Testis (tissue), 3 donors: ENCODE measurements around the gene SPINK4. TPM values are rescaled to one million over a fixed set of nuclear protein-coding genes. Genes with fewer than 3 reads are reported as not detected.

Experiments
- DNase-seq: peaks from one replicate; pipeline ENCODE4 v3.0.0-alpha.2; 2019
- H3K27ac ChIP-seq, 2 donors: fragments of 200-600 bp; sonication (generic); one replicate each; pipeline ENCODE4 v1.5.1; 2019
- H3K27me3 ChIP-seq: fragments of 200-600 bp; sonication (generic); one replicate; pipeline ENCODE4 v1.5.1; 2019
- H3K36me3 ChIP-seq: fragments of 200-600 bp; sonication (generic); one replicate; pipeline ENCODE4 v1.5.1; 2017; ENCODE audit warnings: low read depth; ENCODE audit errors: missing control alignments
- H3K4me1 ChIP-seq: fragments of 200-600 bp; sonication (generic); one replicate; pipeline ENCODE4 v1.5.1; 2019
- H3K4me3 ChIP-seq, 2 donors: fragments of 200-600 bp; sonication (generic); one replicate each; pipeline ENCODE4 v1.5.1; 2017 to 2019
- H3K9me3 ChIP-seq: fragments of 200-600 bp; sonication (generic); one replicate; pipeline ENCODE4 v1.5.1; 2017
- POLR2A ChIP-seq: fragments of 450-650 bp; IDR thresholded peaks from one replicate; pipeline ENCODE4 v1.6.1; 2017; ENCODE audit warnings: antibody characterized with exemption, mild to moderate bottlenecking, moderate library complexity
- WGBS, 2 donors: methylation state at CpG; one replicate each; pipeline ENCODE4 v1.1.5; 2018; 5-methylcytosine and 5-hydroxymethylcytosine counted together
- intact Hi-C: fragments of 100-400 bp; cut with DNase I; formaldehyde crosslinking; loops from one replicate; pipeline ENCODE4 v1.15.1; 2023; ENCODE audit warnings: low total_unique reads
- polyA plus RNA-seq: library from polyadenylated mRNA; stranded (reverse); fragments of 350-450 nt; fragmentation: Illumina TruSeq; extraction: RNeasy Lipid Tissue Mini Kit (QIAGEN cat#74804); gene quantifications from one replicate; pipeline ENCODE4 v1.2.3, GENCODE V29; 2014; ENCODE audit warnings: low read depth, low replicate concordance; ENCODE audit not compliant: insufficient read depth
- total RNA-seq, 2 donors: library from RNA; depleted of rRNA; stranded (reverse); fragments of >200 nt; gene quantifications; one replicate each; pipeline ENCODE4 v1.2.3, GENCODE V29; 2016
- TF ChIP-seq, protein P1 (sequence below), 3 experiments: fragments of 450-650 bp in 2 of 3; fragments of 200-600 bp in 1 of 3; sonication (generic) in 1 of 3; IDR thresholded peaks; one replicate each; pipeline ENCODE4 v1.5.1; 2016 to 2019; ENCODE audit warnings: antibody characterized with exemption in 3 of 3, mild to moderate bottlenecking in 2 of 3, moderate library complexity in 1 of 3

Gene SPINK4
- total and polyA plus RNA-seq, 3 donors from 2014 or later, result not detected

DNA sequence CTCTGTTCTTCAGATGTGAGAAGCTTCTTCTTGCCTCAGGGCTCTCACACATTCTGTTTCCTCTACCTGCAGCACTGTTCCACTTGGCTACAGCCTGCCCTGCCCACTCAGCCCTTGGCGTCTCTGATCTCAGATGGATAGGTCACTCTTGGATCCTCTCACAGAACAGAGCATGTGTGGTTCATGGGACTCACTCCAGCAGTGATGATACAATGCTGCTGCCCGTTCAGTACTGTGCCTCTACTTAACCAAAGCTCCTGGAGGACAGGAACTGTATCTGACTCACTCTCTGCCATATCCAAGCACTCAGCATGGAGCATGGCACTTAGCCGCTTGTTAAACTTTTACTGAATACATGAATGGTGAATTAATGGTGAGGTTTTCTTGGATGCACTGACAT, 3.4 kb upstream of the SPINK4 start:
- no peak for DNase-seq
- 81 to 82% methylated on average over 3 of the region's 3 CpGs for WGBS, 2 donors
- no peak overlapping the region for H3K4me3 ChIP-seq
- no peaks in the 10 kb centered on the region for H3K9me3 ChIP-seq
- TF ChIP-seq, protein P1, sequence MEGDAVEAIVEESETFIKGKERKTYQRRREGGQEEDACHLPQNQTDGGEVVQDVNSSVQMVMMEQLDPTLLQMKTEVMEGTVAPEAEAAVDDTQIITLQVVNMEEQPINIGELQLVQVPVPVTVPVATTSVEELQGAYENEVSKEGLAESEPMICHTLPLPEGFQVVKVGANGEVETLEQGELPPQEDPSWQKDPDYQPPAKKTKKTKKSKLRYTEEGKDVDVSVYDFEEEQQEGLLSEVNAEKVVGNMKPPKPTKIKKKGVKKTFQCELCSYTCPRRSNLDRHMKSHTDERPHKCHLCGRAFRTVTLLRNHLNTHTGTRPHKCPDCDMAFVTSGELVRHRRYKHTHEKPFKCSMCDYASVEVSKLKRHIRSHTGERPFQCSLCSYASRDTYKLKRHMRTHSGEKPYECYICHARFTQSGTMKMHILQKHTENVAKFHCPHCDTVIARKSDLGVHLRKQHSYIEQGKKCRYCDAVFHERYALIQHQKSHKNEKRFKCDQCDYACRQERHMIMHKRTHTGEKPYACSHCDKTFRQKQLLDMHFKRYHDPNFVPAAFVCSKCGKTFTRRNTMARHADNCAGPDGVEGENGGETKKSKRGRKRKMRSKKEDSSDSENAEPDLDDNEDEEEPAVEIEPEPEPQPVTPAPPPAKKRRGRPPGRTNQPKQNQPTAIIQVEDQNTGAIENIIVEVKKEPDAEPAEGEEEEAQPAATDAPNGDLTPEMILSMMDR (IDR thresholded peaks at IDR 0.05), result no peak
- TF ChIP-seq POLR2A, result no peak
- no peaks in the 10 kb centered on the region for H3K27me3 ChIP-seq
- no peaks in the 10 kb centered on the region for H3K36me3 ChIP-seq
- intact Hi-C loops, result no loop called here
- H3K27ac ChIP-seq, result no peak overlapping the region
- no peaks in the 10 kb centered on the region for H3K4me1 ChIP-seq

DNA sequence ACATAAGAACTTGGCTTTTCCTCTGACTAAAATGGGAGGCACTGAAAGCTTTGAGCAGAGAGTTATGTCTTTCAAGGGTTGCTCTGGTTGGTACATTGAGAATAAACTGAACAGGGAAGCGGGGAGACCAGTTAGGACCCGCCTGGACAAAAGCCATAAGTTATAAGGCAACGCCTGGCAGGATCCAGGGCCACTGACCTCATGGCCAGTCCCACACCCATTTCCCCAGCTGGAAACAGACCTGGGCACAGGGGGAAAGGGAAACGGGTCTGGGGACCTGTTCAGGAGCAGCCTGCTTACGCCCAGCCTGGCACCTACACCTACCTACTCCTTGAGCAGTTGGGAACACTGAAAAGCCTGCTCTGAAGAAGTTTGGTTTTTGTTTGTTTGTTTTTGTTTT, 1.3 kb downstream of the SPINK4 start:
- no peak for DNase-seq
- H3K27ac ChIP-seq, result no peak overlapping the region
- WGBS, 2 donors, result 72 to 82% methylated on average over 5 of the region's 5 CpGs
- intact Hi-C loops, result no loop called here
- no peaks in the 10 kb centered on the region for H3K4me1 ChIP-seq
- H3K36me3 ChIP-seq, result no peaks in the 10 kb centered on the region
- no peak overlapping the region for H3K4me3 ChIP-seq
- H3K9me3 ChIP-seq, result no peaks in the 10 kb centered on the region
- no peak for TF ChIP-seq POLR2A
- TF ChIP-seq, protein P1 (IDR thresholded peaks at IDR 0.05), result no peak
- no peaks in the 10 kb centered on the region for H3K27me3 ChIP-seq

DNA sequence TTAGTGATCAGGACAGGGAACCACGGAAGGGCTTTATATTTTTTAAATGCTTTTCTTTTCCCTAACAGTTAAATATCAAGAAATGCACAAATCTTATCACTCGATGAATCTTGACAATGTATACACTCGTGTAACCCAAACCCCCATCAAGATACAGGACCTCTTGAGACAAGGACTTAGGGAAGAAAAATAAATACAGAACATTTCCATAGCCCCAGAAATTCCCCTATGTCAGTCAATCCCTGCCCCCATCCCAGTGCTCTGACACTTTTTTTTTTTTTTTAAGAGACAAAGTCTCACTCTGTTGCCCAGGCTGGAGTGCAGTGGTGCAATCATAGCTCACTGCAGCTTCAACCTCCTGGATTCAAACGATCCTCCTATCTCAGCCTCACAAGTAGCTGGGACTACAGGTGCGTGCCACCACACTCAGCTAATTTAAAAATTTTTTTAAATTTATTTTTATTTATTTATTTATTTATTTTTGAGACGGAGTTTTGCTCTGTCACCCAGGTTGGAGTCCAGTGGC, 2.7 kb downstream of the SPINK4 start:
- Histone ChIP-seq H3K4me1 (no peaks in the 10 kb centered on the region), H3K27ac (no peak overlapping the region), H3K4me3 (no peak overlapping the region), H3K36me3 (no peaks in the 10 kb centered on the region), H3K9me3 (no peaks in the 10 kb centered on the region), H3K27me3 (no peaks in the 10 kb centered on the region)
- 79 to 83% methylated on average over 6 of the region's 6 CpGs for WGBS, 2 donors
- intact Hi-C loops, result no loop called here
- TF ChIP-seq, protein P1 (IDR thresholded peaks at IDR 0.05), result no peak
- no peak for TF ChIP-seq POLR2A
- no peak for DNase-seq

DNA sequence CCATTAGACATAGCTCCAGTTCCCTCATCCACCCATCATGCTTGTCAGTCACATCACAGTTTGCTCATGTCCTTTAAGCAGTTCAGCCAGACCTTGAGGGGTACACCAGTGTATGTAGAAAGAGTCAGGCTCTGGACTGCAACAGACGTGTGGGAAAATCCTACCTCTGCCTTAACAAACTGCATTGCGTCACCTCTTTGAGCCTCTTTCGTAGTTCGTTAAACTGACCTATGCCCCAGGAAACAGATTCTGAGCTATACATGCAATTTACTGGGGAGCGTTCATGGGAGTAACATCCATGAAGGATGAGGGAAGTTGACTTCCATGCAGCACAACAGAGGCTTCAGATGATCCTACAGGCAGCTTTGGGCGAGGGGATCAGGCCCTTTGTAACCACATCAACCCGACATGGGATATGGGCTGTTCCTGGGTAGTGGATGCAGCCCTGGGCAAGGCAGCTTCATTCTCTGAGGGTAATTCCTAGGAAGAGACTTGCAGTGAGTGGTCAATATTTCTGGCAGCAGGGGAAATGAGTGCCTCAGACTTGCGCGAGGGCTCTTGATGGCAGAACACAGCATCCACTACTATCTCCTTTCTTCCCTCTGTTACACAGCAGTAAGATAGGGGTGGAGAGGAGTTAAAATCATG, 4.3 kb downstream of the SPINK4 start:
- H3K36me3 ChIP-seq, result no peaks in the 10 kb centered on the region
- H3K27ac ChIP-seq, result no peak overlapping the region
- TF ChIP-seq, protein P1 (IDR thresholded peaks at IDR 0.05), result no peak
- TF ChIP-seq POLR2A, result no peak
- no peaks in the 10 kb centered on the region for H3K4me1 ChIP-seq
- DNase-seq, result no peak
- H3K9me3 ChIP-seq, result no peaks in the 10 kb centered on the region
- 84% methylated on average over 8 to 9 of the region's 9 CpGs for WGBS, 2 donors
- H3K27me3 ChIP-seq, result no peaks in the 10 kb centered on the region
- intact Hi-C loops, result no loop called here
- no peak overlapping the region for H3K4me3 ChIP-seq

DNA sequence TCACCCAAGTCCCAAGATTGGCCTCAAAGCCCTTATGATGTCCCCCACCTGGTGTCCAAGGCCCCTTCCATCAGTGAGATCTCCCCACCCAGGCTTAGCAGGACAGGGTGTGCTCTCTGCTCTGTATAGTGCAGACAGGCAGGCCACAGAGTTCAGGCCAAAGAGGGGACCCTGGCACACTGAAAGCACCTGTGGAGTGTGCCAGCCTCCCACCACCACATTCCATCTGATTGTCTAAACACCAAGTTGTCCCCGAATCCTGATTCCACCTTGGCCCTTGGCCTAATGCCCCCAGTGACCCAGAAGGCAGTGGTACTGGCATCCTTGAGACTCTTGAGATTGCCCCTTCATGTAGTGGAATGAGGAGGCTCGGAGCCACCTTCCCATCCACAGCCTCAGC, 5.4 kb downstream of the SPINK4 start:
- no peak for DNase-seq
- intact Hi-C loops, result no loop called here
- TF ChIP-seq POLR2A, result no peak
- TF ChIP-seq, protein P1 (IDR thresholded peaks at IDR 0.05), result no peak
- WGBS, 2 donors, result 78 to 85% methylated on average over 2 of the region's 2 CpGs
- Histone ChIP-seq H3K27me3 (no peaks in the 10 kb centered on the region), H3K4me1 (no peaks in the 10 kb centered on the region), H3K4me3 (no peak overlapping the region), H3K27ac (no peak overlapping the region), H3K36me3 (no peaks in the 10 kb centered on the region), H3K9me3 (no peaks in the 10 kb centered on the region)
